GM21367 (cell line): ENCODE results near the gene RPTN.

Source experiments
- ATAC-seq: cut with Tn5 transposase; IDR thresholded peaks from one replicate; pipeline ENCODE4 v1.9.1; 2021; ENCODE audit not compliant: unreplicated experiment

RPTN gene, protein sequence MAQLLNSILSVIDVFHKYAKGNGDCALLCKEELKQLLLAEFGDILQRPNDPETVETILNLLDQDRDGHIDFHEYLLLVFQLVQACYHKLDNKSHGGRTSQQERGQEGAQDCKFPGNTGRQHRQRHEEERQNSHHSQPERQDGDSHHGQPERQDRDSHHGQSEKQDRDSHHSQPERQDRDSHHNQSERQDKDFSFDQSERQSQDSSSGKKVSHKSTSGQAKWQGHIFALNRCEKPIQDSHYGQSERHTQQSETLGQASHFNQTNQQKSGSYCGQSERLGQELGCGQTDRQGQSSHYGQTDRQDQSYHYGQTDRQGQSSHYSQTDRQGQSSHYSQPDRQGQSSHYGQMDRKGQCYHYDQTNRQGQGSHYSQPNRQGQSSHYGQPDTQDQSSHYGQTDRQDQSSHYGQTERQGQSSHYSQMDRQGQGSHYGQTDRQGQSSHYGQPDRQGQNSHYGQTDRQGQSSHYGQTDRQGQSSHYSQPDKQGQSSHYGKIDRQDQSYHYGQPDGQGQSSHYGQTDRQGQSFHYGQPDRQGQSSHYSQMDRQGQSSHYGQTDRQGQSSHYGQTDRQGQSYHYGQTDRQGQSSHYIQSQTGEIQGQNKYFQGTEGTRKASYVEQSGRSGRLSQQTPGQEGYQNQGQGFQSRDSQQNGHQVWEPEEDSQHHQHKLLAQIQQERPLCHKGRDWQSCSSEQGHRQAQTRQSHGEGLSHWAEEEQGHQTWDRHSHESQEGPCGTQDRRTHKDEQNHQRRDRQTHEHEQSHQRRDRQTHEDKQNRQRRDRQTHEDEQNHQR

DNA sequence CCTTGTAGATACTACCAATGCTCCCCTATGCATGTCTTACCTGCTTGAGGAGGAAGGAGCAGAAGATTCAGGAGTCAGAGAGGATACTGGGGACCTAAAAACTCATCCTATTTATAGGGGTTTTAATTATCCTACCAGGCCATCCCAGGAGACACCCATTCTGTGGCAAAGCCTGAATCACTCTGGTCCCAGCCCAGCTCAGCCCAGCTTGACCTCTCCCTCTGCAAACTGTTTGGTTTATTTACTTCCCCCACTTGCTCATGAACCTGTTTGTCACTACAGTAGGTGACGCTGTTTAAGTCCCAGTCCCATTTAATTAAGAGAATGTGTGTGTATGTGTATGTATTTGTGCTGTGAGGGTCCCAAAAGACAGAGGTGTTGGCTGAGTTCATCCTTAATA lies at the start of gene RPTN:
RPTN (minus strand) TSS at position 85 of the 400 bp plus-strand sequence. CDS start 1,339 bp downstream, outside the sequence.
- ATAC-seq = no peak

DNA sequence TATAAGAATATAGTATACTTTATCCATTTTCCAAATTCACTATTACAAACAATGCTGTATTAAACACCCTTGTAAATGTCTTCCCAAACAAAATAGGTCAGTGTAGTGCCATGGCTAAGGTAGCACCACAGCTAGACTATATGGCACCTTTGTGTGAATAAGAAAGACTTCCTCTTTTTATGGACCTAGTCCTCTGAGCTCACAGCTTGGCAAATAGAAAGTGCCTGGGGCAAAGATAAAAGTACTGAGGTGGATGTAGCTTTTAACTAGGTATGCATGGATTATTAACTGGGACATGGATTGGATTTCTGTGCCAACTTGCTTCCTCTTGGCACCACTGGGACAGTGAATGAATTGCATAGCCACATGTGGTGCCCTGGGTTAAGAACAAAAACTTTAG lies 40.0 kb upstream of the RPTN start:
- no peak for ATAC-seq

DNA sequence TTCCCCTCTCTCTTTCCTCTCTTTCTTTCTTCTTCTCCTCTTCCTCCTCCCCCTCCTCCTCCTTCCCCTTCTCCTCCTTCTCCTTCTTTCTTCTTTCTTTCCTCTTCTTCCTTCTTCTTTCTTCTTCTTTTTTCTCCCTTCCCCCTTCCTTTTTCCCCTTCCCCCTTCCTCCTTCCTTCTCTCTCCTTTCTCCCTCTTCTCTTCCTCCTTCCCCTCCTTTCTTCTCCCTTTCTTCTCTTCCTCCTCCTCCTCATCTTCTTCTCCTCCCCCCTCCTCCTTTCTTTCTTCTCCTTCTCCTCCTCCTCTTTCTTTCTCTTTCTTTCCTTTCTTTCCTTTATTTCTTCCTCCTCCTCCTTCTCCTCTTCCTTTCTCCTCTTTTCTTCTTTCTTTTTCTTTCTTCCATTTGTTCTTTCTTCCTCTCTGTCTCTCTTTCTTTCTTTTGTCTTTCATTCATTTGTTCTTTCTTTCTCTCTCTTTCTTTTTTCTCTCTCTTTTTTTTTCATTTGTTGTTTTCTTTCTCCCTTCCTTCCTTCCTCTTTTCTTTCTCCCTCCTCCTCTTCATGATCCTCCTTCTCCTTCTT lies 38.4 kb upstream of the RPTN start:
- no peak for ATAC-seq

DNA sequence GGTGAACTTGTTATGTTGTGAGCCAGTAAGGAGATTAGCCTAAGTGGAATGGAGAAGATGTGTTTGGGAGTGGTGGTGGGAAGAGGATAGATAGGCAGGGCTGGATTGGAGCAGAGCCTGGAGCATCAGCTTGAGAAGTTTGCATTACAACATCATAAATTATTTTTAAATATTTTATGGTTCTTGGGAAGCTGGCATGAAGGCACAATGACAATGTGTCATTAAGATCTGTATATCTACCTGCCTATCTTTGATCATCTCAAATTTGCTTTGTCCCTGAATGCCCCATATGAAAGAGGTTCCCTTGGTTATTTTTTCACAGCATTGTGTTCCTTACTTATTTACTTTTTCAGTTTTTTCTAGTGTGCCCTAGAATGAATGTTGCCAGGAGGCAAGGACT lies 32.7 kb upstream of the RPTN start:
- no peak for ATAC-seq

GRCh38 chr1:152191260-152191659 lies 32.2 kb upstream of the RPTN start:
- ATAC-seq = no peak

DNA sequence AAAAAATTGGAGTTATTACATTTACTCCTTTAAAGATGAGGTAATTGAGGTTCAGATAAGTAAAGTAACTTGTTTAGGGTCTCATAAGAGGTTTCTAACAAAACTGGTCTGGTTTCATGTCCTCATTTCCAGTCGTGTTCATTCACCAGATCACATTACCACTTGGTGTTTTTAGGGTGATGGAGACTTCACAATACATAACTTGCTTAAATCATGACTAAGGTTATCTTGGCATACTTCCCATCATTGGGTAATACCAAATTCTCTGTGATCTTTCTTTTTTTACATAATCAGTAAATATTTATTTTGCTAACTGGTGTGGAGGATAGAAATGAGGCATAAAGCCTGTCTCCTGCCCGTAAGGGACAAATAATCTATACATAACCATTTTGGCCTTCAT lies 31.6 kb upstream of the RPTN start:
- ATAC-seq = no peak

GRCh38 chr1:152189657-152190442 lies 30.8 kb upstream of the RPTN start:
- no peak for ATAC-seq

- no peak for ATAC-seq
Measured at GRCh38 chr1:152188673-152189591, 29.9 kb upstream of the RPTN start.

DNA sequence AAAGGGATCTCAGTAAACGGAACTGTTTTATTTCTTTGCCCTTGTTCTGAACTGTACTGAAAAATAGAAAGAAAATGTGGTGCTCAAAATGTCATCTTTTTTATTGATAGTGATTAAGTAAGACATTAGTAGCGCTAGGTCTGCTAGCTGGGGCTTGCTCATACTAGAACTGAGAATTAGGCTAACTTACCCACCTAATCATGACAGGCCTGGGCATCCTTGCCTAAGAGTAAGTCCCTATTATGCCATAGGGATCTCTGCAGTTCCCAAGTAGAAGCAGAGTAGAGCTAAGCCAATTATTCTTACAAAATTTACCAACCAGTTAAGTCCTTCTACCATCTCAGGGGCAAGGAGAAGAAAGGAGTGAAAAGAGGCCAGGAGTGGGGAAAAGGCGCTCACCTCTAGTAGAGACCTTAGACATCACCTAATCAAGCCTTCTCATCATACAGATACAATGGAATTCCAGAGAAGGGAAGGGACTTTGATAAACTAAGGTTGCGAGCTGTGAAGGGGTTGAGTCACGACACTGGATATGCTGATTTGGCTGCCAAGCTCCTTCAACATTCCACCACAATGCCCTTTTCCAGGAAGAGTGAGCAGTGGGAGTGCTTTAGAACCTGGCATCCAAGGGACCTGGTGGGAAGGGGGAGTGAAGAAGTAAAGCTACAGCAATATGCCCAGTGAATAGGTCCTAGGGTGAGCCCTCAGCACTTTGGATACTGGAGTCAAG lies 27.7 kb upstream of the RPTN start:
- no peak for ATAC-seq

DNA sequence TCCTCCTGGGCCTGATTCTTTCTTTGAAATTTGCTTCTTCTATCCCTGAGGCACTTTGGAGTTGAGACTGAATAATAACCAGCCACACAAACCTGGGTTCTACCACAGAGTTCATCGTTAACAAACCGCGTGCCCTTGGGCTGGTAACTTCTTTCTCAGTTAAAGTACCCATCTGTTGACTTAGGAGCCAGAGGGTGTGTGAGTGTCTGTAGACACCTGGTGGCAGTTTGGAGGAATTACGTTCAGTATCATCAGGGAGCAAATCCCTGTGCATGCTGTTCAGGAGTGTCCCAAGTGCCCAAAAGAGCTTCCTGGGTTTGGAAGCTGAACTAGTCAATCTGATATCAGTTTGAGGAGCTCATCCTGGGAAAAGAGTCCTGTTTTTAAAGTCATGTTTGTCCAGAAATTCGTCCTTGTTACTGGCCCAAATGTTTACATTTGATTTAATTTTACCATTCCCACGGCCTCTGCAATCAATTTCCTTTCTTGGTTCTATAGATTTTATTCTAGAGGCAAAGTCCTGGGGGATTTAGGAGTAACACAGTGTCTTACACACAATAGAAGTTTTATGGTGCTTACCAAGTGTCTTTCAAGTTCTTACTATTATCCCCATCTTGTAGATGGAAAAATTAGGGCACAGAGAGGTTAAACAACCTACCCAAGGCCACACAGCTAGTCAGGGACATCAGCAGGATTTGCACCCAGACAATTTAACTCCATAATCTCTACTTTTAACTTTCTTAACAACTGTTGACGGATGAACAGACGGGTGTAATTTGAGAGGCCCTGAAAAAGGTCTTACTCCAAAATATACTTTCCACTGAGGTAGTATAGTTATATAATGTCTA lies 26.7 kb upstream of the RPTN start:
- no peak for ATAC-seq

GRCh38 chr1:152182944-152183361 lies 23.9 kb upstream of the RPTN start:
- no peak for ATAC-seq

GRCh38 chr1:152182431-152182830 lies 23.4 kb upstream of the RPTN start:
- no peak for ATAC-seq

- no peak for ATAC-seq
Measured at GRCh38 chr1:152179566-152179965, 20.5 kb upstream of the RPTN start.

- ATAC-seq = no peak
Measured at GRCh38 chr1:152170287-152170905, 11.4 kb upstream of the RPTN start.

GRCh38 chr1:152169366-152170025 lies 10.5 kb upstream of the RPTN start:
- ATAC-seq = no peak

GRCh38 chr1:152168535-152168868 lies 9.5 kb upstream of the RPTN start:
- no peak for ATAC-seq

DNA sequence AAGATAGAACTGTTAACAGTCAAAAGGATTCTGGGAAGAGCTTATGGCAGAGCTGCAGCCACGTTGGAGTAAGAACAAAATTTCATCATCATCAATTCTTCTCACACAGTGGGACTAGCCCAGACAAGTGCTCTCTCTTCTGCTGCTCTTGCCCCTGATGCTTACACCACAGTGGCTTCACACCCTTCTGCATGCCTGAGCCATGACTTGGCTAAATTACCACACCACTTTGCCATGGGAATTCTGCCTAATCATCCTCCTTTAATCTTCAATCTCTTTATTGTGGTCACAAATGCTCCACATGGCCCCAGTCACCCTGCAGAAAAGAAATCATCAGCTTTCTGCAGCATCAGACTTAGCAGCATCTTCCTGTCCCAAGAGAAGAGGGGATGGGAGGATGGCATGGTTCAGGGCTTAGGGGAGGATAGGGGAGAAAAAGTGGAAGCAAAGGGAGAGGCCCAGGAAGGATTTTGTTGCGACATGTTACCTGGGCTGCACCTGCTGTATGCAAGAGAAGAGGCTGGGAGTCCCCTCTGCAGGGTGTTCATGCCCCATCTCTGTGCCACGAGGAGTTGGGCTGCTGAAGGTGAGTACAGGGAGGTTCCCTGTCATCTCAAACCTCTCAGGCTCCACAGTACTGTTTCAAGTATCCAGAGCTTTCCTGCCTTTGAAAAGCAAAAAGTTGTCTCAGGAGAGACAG lies 9.0 kb upstream of the RPTN start:
- ATAC-seq = no peak
